HEK293 (cell line): Measurements from ENCODE around the gene NDUFS7.

ENCODE experiments used
- HOXC10 ChIP-seq: sonication (generic); formaldehyde crosslinking; IDR thresholded peaks from 2 replicates; pipeline ENCODE4 v1.8.1; 2023; ENCODE audit warnings: mild to moderate bottlenecking, missing genetic modification reagents
- KLF16 ChIP-seq: fragments of 450-650 bp; formaldehyde crosslinking; IDR thresholded peaks from 2 replicates; pipeline ENCODE4 v1.5.1; 2017; ENCODE audit warnings: missing biosample characterization, missing genetic modification characterization
- PATZ1 ChIP-seq: fragments of 450-650 bp; formaldehyde crosslinking; IDR thresholded peaks from 2 replicates; pipeline ENCODE4 v1.5.1; 2016; ENCODE audit warnings: missing biosample characterization, missing genetic modification characterization
- PRDM1 ChIP-seq: fragments of 450-650 bp; formaldehyde crosslinking; IDR thresholded peaks from 2 replicates; pipeline ENCODE4; 2016; ENCODE audit warnings: missing biosample characterization, missing genetic modification characterization
- SETDB1 ChIP-seq: IDR thresholded peaks from one replicate; pipeline ENCODE4 v1.6.1; 2017; ENCODE audit warnings: mild to moderate bottlenecking, low read length, moderate library complexity, mixed read lengths; ENCODE audit not compliant: insufficient read length
- TRIM28 ChIP-seq: IDR thresholded peaks from 2 replicates; pipeline ENCODE4 v1.6.1; 2011; ENCODE audit warnings: low read length, control low read depth, borderline replicate concordance
- YY2 ChIP-seq: fragments of 450-650 bp; formaldehyde crosslinking; IDR thresholded peaks from 2 replicates; pipeline ENCODE4 v1.5.1; 2016; ENCODE audit warnings: missing biosample characterization, missing genetic modification characterization
- ZBTB1 ChIP-seq: fragments of 450-650 bp; formaldehyde crosslinking; IDR thresholded peaks from 2 replicates; pipeline ENCODE4 v1.5.1; 2016; ENCODE audit warnings: missing biosample characterization, missing genetic modification characterization
- ZBTB11 ChIP-seq: fragments of 450-650 bp; formaldehyde crosslinking; conservative IDR thresholded peaks from 2 replicates; pipeline ENCODE4 v1.5.1; 2016; ENCODE audit warnings: low read depth, missing biosample characterization, missing genetic modification characterization
- ZBTB26 ChIP-seq: fragments of 450-650 bp; formaldehyde crosslinking; optimal IDR thresholded peaks from 2 replicates; pipeline ENCODE3; 2016; ENCODE audit warnings: missing biosample characterization, mild to moderate bottlenecking, missing genetic modification characterization
- ZBTB6 ChIP-seq: fragments of 450-650 bp; formaldehyde crosslinking; IDR thresholded peaks from 2 replicates; pipeline ENCODE4 v1.5.1; 2017; ENCODE audit warnings: missing biosample characterization, missing genetic modification characterization
- ZBTB7A ChIP-seq: fragments of 450-650 bp; formaldehyde crosslinking; IDR thresholded peaks from 2 replicates; pipeline ENCODE4 v1.5.1; 2016; ENCODE audit warnings: low read depth, missing biosample characterization, missing genetic modification characterization
- ZBTB8A ChIP-seq: fragments of 450-650 bp; formaldehyde crosslinking; IDR thresholded peaks from 2 replicates; pipeline ENCODE4 v1.5.1; 2016; ENCODE audit warnings: missing biosample characterization, missing genetic modification characterization
- ZFHX2 ChIP-seq: fragments of 450-650 bp; formaldehyde crosslinking; conservative IDR thresholded peaks from 2 replicates; pipeline ENCODE4 v1.5.1; 2016; ENCODE audit warnings: missing biosample characterization, missing genetic modification characterization
- ZNF114 ChIP-seq: fragments of 450-650 bp; formaldehyde crosslinking; IDR thresholded peaks from 2 replicates; pipeline ENCODE4 v1.5.0; 2017; ENCODE audit warnings: missing biosample characterization, missing genetic modification characterization
- ZNF133 ChIP-seq: fragments of 450-650 bp; formaldehyde crosslinking; IDR thresholded peaks from 2 replicates; pipeline ENCODE4 v1.5.1; 2016; ENCODE audit warnings: missing biosample characterization, missing genetic modification characterization
- ZNF146 ChIP-seq: fragments of 450-650 bp; formaldehyde crosslinking; IDR thresholded peaks from 2 replicates; pipeline ENCODE4 v1.5.1; 2016; ENCODE audit warnings: missing biosample characterization, missing genetic modification characterization
- ZNF16 ChIP-seq: fragments of 450-650 bp; formaldehyde crosslinking; IDR thresholded peaks from 2 replicates; pipeline ENCODE4 v1.5.1; 2016; ENCODE audit warnings: low read depth, missing biosample characterization, missing genetic modification characterization
- ZNF266 ChIP-seq: fragments of 450-650 bp; formaldehyde crosslinking; IDR thresholded peaks from 2 replicates; pipeline ENCODE4 v1.5.1; 2016; ENCODE audit warnings: missing biosample characterization, missing genetic modification characterization, low read depth
- ZNF280D ChIP-seq: fragments of 450-650 bp; formaldehyde crosslinking; IDR thresholded peaks from 2 replicates; pipeline ENCODE4 v1.5.1; 2016; ENCODE audit warnings: missing biosample characterization, missing genetic modification characterization
- ZNF341 ChIP-seq: fragments of 450-650 bp; formaldehyde crosslinking; IDR thresholded peaks from 2 replicates; pipeline ENCODE4; 2016; ENCODE audit warnings: low read depth, missing biosample characterization, missing genetic modification characterization
- ZNF354C ChIP-seq: fragments of 450-650 bp; formaldehyde crosslinking; IDR thresholded peaks from 2 replicates; pipeline ENCODE4 v1.5.1; 2016; ENCODE audit warnings: missing biosample characterization, missing genetic modification characterization, low read depth, borderline replicate concordance
- ZNF426 ChIP-seq: fragments of 450-650 bp; formaldehyde crosslinking; IDR thresholded peaks from 2 replicates; pipeline ENCODE4 v1.5.1; 2017; ENCODE audit warnings: missing biosample characterization, missing genetic modification characterization, mild to moderate bottlenecking, inconsistent platforms, moderate library complexity
- ZNF521 ChIP-seq: fragments of 450-650 bp; formaldehyde crosslinking; IDR thresholded peaks from 2 replicates; pipeline ENCODE4 v1.5.1; 2017; ENCODE audit warnings: missing biosample characterization, mild to moderate bottlenecking, missing genetic modification characterization
- ZNF529 ChIP-seq: fragments of 450-650 bp; formaldehyde crosslinking; IDR thresholded peaks from 2 replicates; pipeline ENCODE4 v1.5.1; 2017; ENCODE audit warnings: missing genetic modification characterization, missing biosample characterization; ENCODE audit not compliant: insufficient replicate concordance
- ZNF561 ChIP-seq: fragments of 450-650 bp; IDR thresholded peaks from 2 replicates; pipeline ENCODE4 v1.5.1; 2018; ENCODE audit warnings: missing biosample characterization, missing genetic modification characterization, borderline replicate concordance
- ZNF623 ChIP-seq: fragments of 450-650 bp; formaldehyde crosslinking; IDR thresholded peaks from 2 replicates; pipeline ENCODE4 v1.5.1; 2016; ENCODE audit warnings: missing biosample characterization, missing genetic modification characterization
- ZNF654 ChIP-seq: fragments of 450-650 bp; formaldehyde crosslinking; IDR thresholded peaks from 2 replicates; pipeline ENCODE4 v1.5.1; 2016; ENCODE audit warnings: low read depth, missing biosample characterization, missing genetic modification characterization
- ZNF670 ChIP-seq: fragments of 450-650 bp; formaldehyde crosslinking; IDR thresholded peaks from 2 replicates; pipeline ENCODE4 v1.5.1; 2016; ENCODE audit warnings: missing biosample characterization, missing genetic modification characterization, low read depth
- ZSCAN30 ChIP-seq: fragments of 450-650 bp; IDR thresholded peaks from 2 replicates; pipeline ENCODE4 v1.5.1; 2018; ENCODE audit warnings: missing biosample characterization, mild to moderate bottlenecking, missing genetic modification characterization, moderate library complexity

Gene NDUFS7

GRCh38 chr19:1441677-1442438, 58.2 kb downstream of the NDUFS7 start (continued):
- no peak for TF ChIP-seq ZNF341 (tag by site-specific recombination)
- TF ChIP-seq TRIM28: no peak
- TF ChIP-seq ZNF561 (tag by site-specific recombination): no peak
- no peak for TF ChIP-seq ZBTB8A (tag by site-specific recombination)
- TF ChIP-seq ZNF114 (tag by site-specific recombination): no peak
- TF ChIP-seq ZNF133 (tag by site-specific recombination): no peak
- TF ChIP-seq HOXC10 (CRISPR knock-in tag): no peak
- peak; percentile 68; the same call in 1 of the 2 replicates for TF ChIP-seq PATZ1 (tag by site-specific recombination)
- no peak for TF ChIP-seq ZNF146 (tag by site-specific recombination)
- no peak for TF ChIP-seq ZNF529 (tag by site-specific recombination)
- TF ChIP-seq ZBTB26 (tag by site-specific recombination): peak; percentile 13
- no peak for TF ChIP-seq ZBTB11 (tag by site-specific recombination)
- TF ChIP-seq YY2: no peak
- peak; percentile 58; the same call in 1 of the 2 replicates for TF ChIP-seq ZSCAN30
- TF ChIP-seq ZNF521 (tag by site-specific recombination): no peak
- no peak for TF ChIP-seq ZNF266 (tag by site-specific recombination)
- no peak for TF ChIP-seq KLF16 (tag by site-specific recombination)
- no peak for TF ChIP-seq ZNF623 (tag by site-specific recombination)
- TF ChIP-seq ZBTB7A (tag by site-specific recombination): peak; percentile 16; the same call in 1 of the 2 replicates
- TF ChIP-seq PRDM1: no peak
- no peak for TF ChIP-seq SETDB1
- TF ChIP-seq ZBTB1 (tag by site-specific recombination): no peak
- no peak for TF ChIP-seq ZNF654 (tag by site-specific recombination)
- TF ChIP-seq ZBTB6: no peak
- no peak for TF ChIP-seq ZFHX2 (tag by site-specific recombination)
- no peak for TF ChIP-seq ZNF670
- no peak for TF ChIP-seq ZNF426 (tag by site-specific recombination)
- TF ChIP-seq ZNF280D (tag by site-specific recombination): no peak
- TF ChIP-seq ZNF354C (tag by site-specific recombination): no peak
- no peak for TF ChIP-seq ZNF16
